ENCODE measurements around the gene MNT. TPM values are rescaled to one million over a fixed set of nuclear protein-coding genes. Genes with fewer than 3 reads are reported as not detected.
A peak's percentile ranks its signal among the peaks of the same experiment; 100 is the strongest.

Gene MNT
- polyA plus RNA-seq, 1 donor (not counting 4 experiments of a cell fraction or from before 2014, with no cell fraction given), result 2.0 TPM

- Histone ChIP-seq H3K9me1 (ENCODE audit: control insufficient read depth, extremely low read depth, insufficient read depth, low read length) (no peaks in the 10 kb centered on the region), H3K36me3 (ENCODE audit: control insufficient read depth in 2 of 2, extremely low read depth in 1 of 2, insufficient read depth in 2 of 2, low read length in 2 of 2) (no peaks in the 10 kb centered on the region), H3K4me2 (ENCODE audit: control insufficient read depth, extremely low read depth, insufficient read depth, low read depth, low read length) (peak overlapping the region; percentile 92), H3K4me3 (ENCODE audit: control insufficient read depth in 2 of 3, extremely low read depth in 1 of 3, insufficient read depth in 2 of 3, low read depth in 1 of 3, low read length in 3 of 3) (peak overlapping the region; percentile 8 to 68 (median 51)), H3K9ac (ENCODE audit: control insufficient read depth, extremely low read depth, insufficient read depth, low read length) (peak overlapping the region; percentile 83), H3K9me3 (ENCODE audit: control insufficient read depth, low read depth, low read length) (no peaks in the 10 kb centered on the region), H3K79me2 (ENCODE audit: control insufficient read depth, insufficient read depth, low read length) (peaks cover 14% of the 10 kb centered on the region), H3K27me3 (ENCODE audit: control insufficient read depth, extremely low read depth, insufficient read depth, low read length) (no peaks in the 10 kb centered on the region), H2AFZ (ENCODE audit: control insufficient read depth, low read length) (no peak overlapping the region), H3K27ac (ENCODE audit: control insufficient read depth, insufficient read depth, low read length) (peak overlapping the region; percentile 87), H3K4me1 (ENCODE audit: control insufficient read depth, extremely low read depth, insufficient read depth, low read length) (peaks cover 56% of the 10 kb centered on the region), H4K20me1 (ENCODE audit: control insufficient read depth, extremely low read depth, insufficient read depth, low read length) (no peaks in the 10 kb centered on the region)
- DNase-seq (ENCODE audit: low read depth, low spot score) (no peak), FAIRE-seq (no peak)
- dilution Hi-C loops (cut with MboI; ENCODE audit: extremely low pct_ligation_motif_present, low sequenced_read_pairs), result no loop called here
- TF ChIP-seq EZH2 (IDR thresholded peaks at IDR 0.05; ENCODE audit: low read length), result no peak
- TF ChIP-seq, protein P1, sequence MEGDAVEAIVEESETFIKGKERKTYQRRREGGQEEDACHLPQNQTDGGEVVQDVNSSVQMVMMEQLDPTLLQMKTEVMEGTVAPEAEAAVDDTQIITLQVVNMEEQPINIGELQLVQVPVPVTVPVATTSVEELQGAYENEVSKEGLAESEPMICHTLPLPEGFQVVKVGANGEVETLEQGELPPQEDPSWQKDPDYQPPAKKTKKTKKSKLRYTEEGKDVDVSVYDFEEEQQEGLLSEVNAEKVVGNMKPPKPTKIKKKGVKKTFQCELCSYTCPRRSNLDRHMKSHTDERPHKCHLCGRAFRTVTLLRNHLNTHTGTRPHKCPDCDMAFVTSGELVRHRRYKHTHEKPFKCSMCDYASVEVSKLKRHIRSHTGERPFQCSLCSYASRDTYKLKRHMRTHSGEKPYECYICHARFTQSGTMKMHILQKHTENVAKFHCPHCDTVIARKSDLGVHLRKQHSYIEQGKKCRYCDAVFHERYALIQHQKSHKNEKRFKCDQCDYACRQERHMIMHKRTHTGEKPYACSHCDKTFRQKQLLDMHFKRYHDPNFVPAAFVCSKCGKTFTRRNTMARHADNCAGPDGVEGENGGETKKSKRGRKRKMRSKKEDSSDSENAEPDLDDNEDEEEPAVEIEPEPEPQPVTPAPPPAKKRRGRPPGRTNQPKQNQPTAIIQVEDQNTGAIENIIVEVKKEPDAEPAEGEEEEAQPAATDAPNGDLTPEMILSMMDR (optimal IDR thresholded peaks at IDR 0.05 in 1 of 3, IDR thresholded peaks at IDR 0.05 in 1 of 3, conservative IDR thresholded peaks at IDR 0.05 in 1 of 3; ENCODE audit: extremely low read depth in 1 of 3, insufficient read depth in 2 of 3, low read length in 3 of 3), result no peak
Observed at GRCh38 chr17:2402544-2402943, 1.7 kb upstream of the MNT start.

DNA sequence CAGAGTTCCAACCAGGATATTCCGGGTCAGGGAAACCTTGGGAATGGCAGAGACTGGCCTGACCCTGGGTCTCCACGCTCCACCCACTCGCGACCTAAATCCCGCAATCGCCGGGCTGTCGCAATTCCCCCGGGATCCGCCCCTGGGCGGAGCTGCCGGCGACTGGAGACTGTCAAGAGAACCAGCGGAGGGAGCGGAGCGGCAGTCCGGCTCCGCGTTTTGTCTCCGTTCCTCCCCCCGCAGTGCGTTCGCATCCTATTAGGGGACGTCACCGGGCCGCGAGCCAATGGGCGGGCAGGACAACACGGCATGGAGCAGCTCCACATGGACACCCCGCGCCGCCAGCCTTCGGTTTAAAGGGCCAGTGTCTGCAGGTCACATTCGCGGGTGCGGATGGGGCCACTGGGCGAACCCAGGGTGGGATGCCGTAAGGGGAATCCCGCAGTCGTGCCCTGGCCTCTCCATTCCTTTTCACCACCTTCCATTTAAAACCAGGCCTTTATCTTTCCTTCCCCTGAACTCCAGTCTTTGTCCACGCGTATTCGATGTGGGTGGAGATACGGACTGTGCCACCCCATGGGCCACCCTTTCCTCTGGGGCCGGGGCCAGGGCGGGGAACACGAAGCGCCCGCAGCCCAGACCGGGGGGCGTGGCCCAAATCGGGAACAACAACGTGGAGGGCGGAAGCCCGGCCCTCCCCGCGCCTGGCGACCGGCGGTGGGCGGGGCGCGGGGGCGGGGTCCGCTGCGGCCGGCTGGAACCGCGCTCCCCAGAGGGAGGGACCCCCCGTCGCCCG lies 764 bp upstream of the MNT start:
- no peak for DNase-seq (ENCODE audit: low read depth, low spot score)
- peak; percentile 81 for FAIRE-seq
- Histone ChIP-seq H3K9ac (ENCODE audit: control insufficient read depth, extremely low read depth, insufficient read depth, low read length) (peak overlapping the region; percentile 99), H3K79me2 (ENCODE audit: control insufficient read depth, insufficient read depth, low read length) (peaks cover 16% of the 10 kb centered on the region), H4K20me1 (ENCODE audit: control insufficient read depth, extremely low read depth, insufficient read depth, low read length) (no peaks in the 10 kb centered on the region), H3K36me3 (ENCODE audit: control insufficient read depth in 2 of 2, extremely low read depth in 1 of 2, insufficient read depth in 2 of 2, low read length in 2 of 2) (no peaks in the 10 kb centered on the region), H3K4me3 (ENCODE audit: control insufficient read depth in 2 of 3, extremely low read depth in 1 of 3, insufficient read depth in 2 of 3, low read depth in 1 of 3, low read length in 3 of 3) (peak overlapping the region; percentile 75 to 97 (median 86)), H3K4me1 (ENCODE audit: control insufficient read depth, extremely low read depth, insufficient read depth, low read length) (peaks cover 57% of the 10 kb centered on the region), H3K27ac (ENCODE audit: control insufficient read depth, insufficient read depth, low read length) (peak overlapping the region; percentile 93), H3K27me3 (ENCODE audit: control insufficient read depth, extremely low read depth, insufficient read depth, low read length) (no peaks in the 10 kb centered on the region), H2AFZ (ENCODE audit: control insufficient read depth, low read length) (peak overlapping the region; percentile 90), H3K4me2 (ENCODE audit: control insufficient read depth, extremely low read depth, insufficient read depth, low read depth, low read length) (peak overlapping the region; percentile 73), H3K9me1 (ENCODE audit: control insufficient read depth, extremely low read depth, insufficient read depth, low read length) (no peaks in the 10 kb centered on the region), H3K9me3 (ENCODE audit: control insufficient read depth, low read depth, low read length) (no peaks in the 10 kb centered on the region)
- TF ChIP-seq, protein P1 (optimal IDR thresholded peaks at IDR 0.05 in 1 of 3, IDR thresholded peaks at IDR 0.05 in 1 of 3, conservative IDR thresholded peaks at IDR 0.05 in 1 of 3; ENCODE audit: extremely low read depth in 1 of 3, insufficient read depth in 2 of 3, low read length in 3 of 3), result no peak
- no peak for TF ChIP-seq EZH2 (IDR thresholded peaks at IDR 0.05; ENCODE audit: low read length)
- dilution Hi-C loops (cut with MboI; ENCODE audit: extremely low pct_ligation_motif_present, low sequenced_read_pairs), result no loop called here

Measured in keratinocyte (primary cell).